Measurements from ENCODE around the gene RAD51B. TPM values are rescaled to one million over a fixed set of nuclear protein-coding genes. Genes with fewer than 3 reads are reported as not detected.

Gene RAD51B
- total RNA-seq, 4 donors from 2014 or later = 6.2 to 39.9 (median 12.9) TPM

- H3K9me3 ChIP-seq = no peaks in the 10 kb centered on the region
- no peaks in the 10 kb centered on the region for H3K36me3 ChIP-seq
- no peaks in the 10 kb centered on the region for H3K27me3 ChIP-seq
- H3K4me1 ChIP-seq = peaks cover 0 to 21% (median 0%) of the 10 kb centered on the region in 3 donors
- WGBS, 2 donors = 65 to 74% methylated on average over 4 of the region's 4 CpGs
- H3K27ac ChIP-seq = peak overlapping the region in 1 of 4 donors; percentile 14
- no peak overlapping the region for H3K4me3 ChIP-seq
- TF ChIP-seq POLR2A (IDR thresholded peaks at IDR 0.05) (no peak), CTCF (IDR thresholded peaks at IDR 0.05) (no peak)
- no peak for DNase-seq
- intact Hi-C loops (cut with DNase I) = no loop called here
These were observed 495.1 kb downstream of the RAD51B start for GRCh38 chr14:68314642-68315041.

- H3K9me3 ChIP-seq = no peaks in the 10 kb centered on the region
- H3K27me3 ChIP-seq = no peaks in the 10 kb centered on the region
- TF ChIP-seq POLR2A (IDR thresholded peaks at IDR 0.05) = no peak
- TF ChIP-seq CTCF (IDR thresholded peaks at IDR 0.05) = no peak
- H3K4me3 ChIP-seq = no peak overlapping the region
- H3K4me1 ChIP-seq = peaks cover 0 to 18% (median 0%) of the 10 kb centered on the region in 3 donors
- H3K36me3 ChIP-seq = no peaks in the 10 kb centered on the region
- peak overlapping the region in 1 of 4 donors; percentile 14 for H3K27ac ChIP-seq
- 61 to 77% methylated on average over 3 of the region's 3 CpGs for WGBS, 2 donors
- intact Hi-C loops (cut with DNase I) = no loop called here
- DNase-seq = no peak
These were observed 495.5 kb downstream of the RAD51B start for GRCh38 chr14:68315081-68315480.

GRCh38 chr14:68316078-68316868, 496.7 kb downstream of the RAD51B start:
- Histone ChIP-seq H3K36me3 (no peaks in the 10 kb centered on the region), H3K4me1 (peaks cover 0 to 14% (median 0%) of the 10 kb centered on the region in 3 donors), H3K27ac (no peak overlapping the region), H3K9me3 (no peaks in the 10 kb centered on the region), H3K4me3 (no peak overlapping the region), H3K27me3 (no peaks in the 10 kb centered on the region)
- intact Hi-C loops (cut with DNase I) = no loop called here
- no peak for TF ChIP-seq CTCF (IDR thresholded peaks at IDR 0.05)
- TF ChIP-seq POLR2A (IDR thresholded peaks at IDR 0.05) = no peak
- 89 to 93% methylated on average over 6 to 7 of the region's 7 CpGs for WGBS, 2 donors
- DNase-seq = no peak

- DNase-seq = no peak
- Histone ChIP-seq H3K4me3 (no peak overlapping the region), H3K27ac (no peak overlapping the region), H3K27me3 (no peaks in the 10 kb centered on the region), H3K4me1 (peaks cover 0 to 14% (median 0%) of the 10 kb centered on the region in 3 donors), H3K9me3 (no peaks in the 10 kb centered on the region), H3K36me3 (no peaks in the 10 kb centered on the region)
- 95% methylated on average over 3 of the region's 3 CpGs for WGBS, 2 donors
- TF ChIP-seq CTCF (IDR thresholded peaks at IDR 0.05) (no peak), POLR2A (IDR thresholded peaks at IDR 0.05) (no peak)
- intact Hi-C loops (cut with DNase I) = no loop called here
These were observed 497.7 kb downstream of the RAD51B start for GRCh38 chr14:68317239-68317638.

GRCh38 chr14:68318828-68319227, 499.2 kb downstream of the RAD51B start:
- Histone ChIP-seq H3K27ac (no peak overlapping the region), H3K4me1 (peaks cover 0 to 14% (median 0%) of the 10 kb centered on the region in 3 donors), H3K27me3 (no peaks in the 10 kb centered on the region), H3K4me3 (no peak overlapping the region), H3K36me3 (no peaks in the 10 kb centered on the region), H3K9me3 (no peaks in the 10 kb centered on the region)
- no peak for DNase-seq
- 36 to 55% methylated on average over 2 of the region's 2 CpGs for WGBS, 2 donors
- TF ChIP-seq POLR2A (IDR thresholded peaks at IDR 0.05) = no peak
- no peak for TF ChIP-seq CTCF (IDR thresholded peaks at IDR 0.05)
- intact Hi-C loops (cut with DNase I) = no loop called here
